Hindlimb muscle (tissue), 1 donor: ENCODE results near the gene SLC6A7. TPM values are rescaled to one million over a fixed set of nuclear protein-coding genes. Genes with fewer than 3 reads are reported as not detected.
"Not testable (repeated sequence)": the region's sequence is repeated elsewhere in the genome, so short reads cannot be mapped to it uniquely, and the experiment has no call there.

ENCODE experiments used
- DNase-seq: peaks from one replicate; pipeline ENCODE4 v3.0.0-alpha.2; 2013
- polyA plus RNA-seq: library from polyadenylated mRNA; unstranded; fragments of 120-200 nt; gene quantifications from one replicate; pipeline ENCODE4 v1.2.1, GENCODE V29; 2013; ENCODE audit not compliant: insufficient read length

The SLC6A7 gene
- polyA plus RNA-seq, 1 donor: 0.22 TPM

GRCh38 chr5:150219142-150219541, 29.3 kb downstream of the SLC6A7 start:
- DNase-seq: no peak

GRCh38 chr5:150219861-150220260, 30.0 kb downstream of the SLC6A7 start:
- no peak for DNase-seq

- DNase-seq: no peak
Observed at GRCh38 chr5:150221471-150221870, 31.6 kb downstream of the SLC6A7 start.

GRCh38 chr5:150222906-150223305, 33.0 kb downstream of the SLC6A7 start:
- DNase-seq: no peak

GRCh38 chr5:150223474-150223873, 33.6 kb downstream of the SLC6A7 start:
- DNase-seq: no peak

GRCh38 chr5:150224483-150225027, 34.7 kb downstream of the SLC6A7 start:
- no peak for DNase-seq

GRCh38 chr5:150227036-150227435, 37.2 kb downstream of the SLC6A7 start:
- DNase-seq: no peak

- DNase-seq: no peak
Observed at GRCh38 chr5:150227606-150228273, 37.9 kb downstream of the SLC6A7 start.

- no peak for DNase-seq
Observed at GRCh38 chr5:150229571-150229970, 39.7 kb downstream of the SLC6A7 start.

GRCh38 chr5:150230842-150231241, 41.0 kb downstream of the SLC6A7 start:
- no peak for DNase-seq

- not testable (repeated sequence) for DNase-seq
Observed at GRCh38 chr5:150233706-150234105, 43.8 kb downstream of the SLC6A7 start.

- no peak for DNase-seq
Observed at GRCh38 chr5:150234576-150235499, 45.0 kb downstream of the SLC6A7 start.

- no peak for DNase-seq
Observed at GRCh38 chr5:150235500-150235854, 45.6 kb downstream of the SLC6A7 start.

GRCh38 chr5:150236313-150236712, 46.5 kb downstream of the SLC6A7 start:
- no peak for DNase-seq

GRCh38 chr5:150236981-150237754, 47.3 kb downstream of the SLC6A7 start:
- DNase-seq: no peak

- no peak for DNase-seq
Observed at GRCh38 chr5:150238646-150239045, 48.8 kb downstream of the SLC6A7 start.

GRCh38 chr5:150239099-150239793, 49.4 kb downstream of the SLC6A7 start:
- no peak for DNase-seq

GRCh38 chr5:150239794-150240122, 49.9 kb downstream of the SLC6A7 start:
- no peak for DNase-seq

- DNase-seq: peak; percentile 25
Observed at GRCh38 chr5:150241298-150242160, 51.7 kb downstream of the SLC6A7 start.

- DNase-seq: no peak
Observed at GRCh38 chr5:150242251-150242894, 52.5 kb downstream of the SLC6A7 start.

- DNase-seq: no peak
Observed at GRCh38 chr5:150243590-150243989, 53.7 kb downstream of the SLC6A7 start.
